ENCODE data around the gene PTGES2. TPM values are rescaled to one million over a fixed set of nuclear protein-coding genes. Genes with fewer than 3 reads are reported as not detected.

PTGES2 gene
- total RNA-seq, 1 experiment from 2014 or later: 76.8 TPM

DNA sequence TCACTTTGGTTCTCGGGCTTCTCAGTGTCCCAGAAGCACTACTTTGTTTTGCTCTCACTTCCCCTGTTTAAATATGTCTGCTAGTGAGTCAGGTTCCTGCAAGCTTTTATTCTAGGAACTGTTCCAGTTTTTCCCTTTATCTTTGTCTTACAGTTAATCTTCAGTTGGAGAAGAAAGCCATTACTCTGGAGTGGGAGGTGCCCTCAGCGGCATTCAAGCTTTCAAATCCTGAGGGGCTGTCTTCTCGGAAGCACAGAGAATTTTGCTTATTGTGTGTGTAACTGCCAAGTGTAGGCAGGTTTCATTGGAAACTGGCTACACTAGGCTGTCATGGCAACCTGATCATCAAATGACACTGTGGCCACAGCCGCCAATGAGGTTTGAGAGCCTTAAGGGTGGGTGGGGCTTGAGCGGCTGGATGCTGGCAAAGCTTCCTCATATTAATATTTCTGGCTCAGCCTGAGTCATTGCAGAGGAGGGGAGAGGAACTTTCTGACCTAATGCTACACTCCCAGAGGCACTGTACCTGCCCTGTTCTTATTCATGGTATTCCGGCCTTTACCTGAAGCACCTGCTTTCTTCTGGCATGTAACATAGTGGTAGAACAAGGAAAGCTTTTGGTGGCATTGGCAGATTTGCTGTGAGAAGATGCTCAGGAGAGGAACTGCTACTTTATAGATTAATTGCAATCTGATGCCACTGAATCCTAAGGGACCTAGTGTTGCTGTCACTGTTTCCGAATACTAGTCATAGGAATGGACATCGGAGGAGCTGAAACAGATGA, 33.2 kb downstream of the PTGES2 start:
- no TSS peak for BruUV-seq (replicated peaks)
- Histone ChIP-seq H3K36me3 (ENCODE audit: control insufficient read depth, insufficient read depth, low read length) (no peaks in the 10 kb centered on the region), H3K4me1 (ENCODE audit: control insufficient read depth, insufficient read depth, low read length) (peaks cover 20% of the 10 kb centered on the region), H3K9me3 (ENCODE audit: control insufficient read depth, insufficient read depth, low read depth, low read length) (no peaks in the 10 kb centered on the region), H3K4me3 (ENCODE audit: low read depth in 2 of 2, low read length in 2 of 2) (no peak overlapping the region), H3K27me3 (ENCODE audit: control insufficient read depth, insufficient read depth, low read length) (no peaks in the 10 kb centered on the region), H3K27ac (ENCODE audit: low read length) (no peak overlapping the region)
- intact Hi-C loops (cut with micrococcal nuclease; ENCODE audit: unreplicated experiment) (no loop called here), in situ Hi-C loops (cut with HindIII; ENCODE audit: low pct_unique_long_range_greater_than_20kb, low sequenced_read_pairs) (loop anchor here (25.0 kb wide), 1 partner anchor 157 kb away; the partner anchor contains the start of genes DPM2 and PIP5KL1)
- ATAC-seq (peak; percentile 89), DNase-seq (ENCODE audit: low read depth, low spot score) (peak; percentile 46)
- ChIA-PET POLR2A (interaction anchor here (0.6 kb wide), 1 partner anchor 14 kb away, joined by 4 read pairs; no protein-coding TSS in a partner anchor), CTCF (no interaction called here)
- TF ChIP-seq REST (IDR thresholded peaks at IDR 0.05; ENCODE audit: insufficient read depth in 1 of 2, low read depth in 2 of 2, low read length in 1 of 2): no peak
- TF ChIP-seq SIN3A (IDR thresholded peaks at IDR 0.05; ENCODE audit: borderline replicate concordance, insufficient read depth, low read depth, low read length): no peak
- TF ChIP-seq TCF7L2 (IDR thresholded peaks at IDR 0.05; ENCODE audit: low read depth, low read length): no peak
- no peak for TF ChIP-seq POLR2AphosphoS5 (IDR thresholded peaks at IDR 0.05; ENCODE audit: low read depth, low read length)
- no peak for TF ChIP-seq CTCF (IDR thresholded peaks at IDR 0.05)

DNA sequence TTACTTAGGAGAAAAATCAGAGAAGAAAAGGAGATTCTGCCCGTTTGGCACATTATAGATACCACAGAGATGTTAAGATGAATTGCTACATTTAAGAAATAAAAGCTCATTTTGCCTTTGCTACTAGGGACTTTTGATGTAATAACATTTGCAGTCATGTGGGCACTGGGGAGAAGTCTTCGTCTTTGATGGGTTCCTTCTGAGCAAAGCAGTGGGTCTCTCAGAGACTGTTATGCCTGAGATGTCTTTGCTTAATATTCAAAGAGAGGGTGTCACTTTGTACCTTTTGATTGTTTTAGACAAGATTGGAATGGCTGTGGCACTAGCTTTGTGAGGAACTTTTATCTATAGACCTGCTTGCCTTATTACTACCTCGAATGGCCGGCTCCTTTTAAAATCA, 34.5 kb downstream of the PTGES2 start:
- TF ChIP-seq POLR2AphosphoS5 (IDR thresholded peaks at IDR 0.05; ENCODE audit: low read depth, low read length): no peak
- no peak for TF ChIP-seq TCF7L2 (IDR thresholded peaks at IDR 0.05; ENCODE audit: low read depth, low read length)
- TF ChIP-seq SIN3A (IDR thresholded peaks at IDR 0.05; ENCODE audit: borderline replicate concordance, insufficient read depth, low read depth, low read length): no peak
- TF ChIP-seq CTCF (IDR thresholded peaks at IDR 0.05): no peak
- no peak for TF ChIP-seq REST (IDR thresholded peaks at IDR 0.05; ENCODE audit: insufficient read depth in 1 of 2, low read depth in 2 of 2, low read length in 1 of 2)
- DNase-seq (ENCODE audit: low read depth, low spot score) (no peak), ATAC-seq (no peak)
- peaks cover 13% of the 10 kb centered on the region for H3K4me1 ChIP-seq (ENCODE audit: control insufficient read depth, insufficient read depth, low read length)
- intact Hi-C loops (cut with micrococcal nuclease; ENCODE audit: unreplicated experiment) (no loop called here), in situ Hi-C loops (cut with HindIII; ENCODE audit: low pct_unique_long_range_greater_than_20kb, low sequenced_read_pairs) (loop anchor here (25.0 kb wide), 1 partner anchor 156 kb away; the partner anchor contains the start of genes DPM2 and PIP5KL1)
- no peaks in the 10 kb centered on the region for H3K27me3 ChIP-seq (ENCODE audit: control insufficient read depth, insufficient read depth, low read length)
- ChIA-PET CTCF (interaction anchor here (1.2 kb wide), 1 partner anchor 25 kb away, joined by 4 read pairs; no protein-coding TSS in a partner anchor), POLR2A (no interaction called here)
- no TSS peak for BruUV-seq (replicated peaks)
- H3K27ac ChIP-seq (ENCODE audit: low read length): 0 out of 2 replicates have a peak overlapping the region, but pooled peaks have one; percentile 23
- no peak overlapping the region for H3K4me3 ChIP-seq (ENCODE audit: low read depth in 2 of 2, low read length in 2 of 2)
- H3K9me3 ChIP-seq (ENCODE audit: control insufficient read depth, insufficient read depth, low read depth, low read length): no peaks in the 10 kb centered on the region
- H3K36me3 ChIP-seq (ENCODE audit: control insufficient read depth, insufficient read depth, low read length): no peaks in the 10 kb centered on the region
